NCI-H446 treated with DMSO at 0.1 percent for 48 hours (cell line): ENCODE data around the gene LRRC10B.
A peak's percentile ranks its signal among the peaks of the same experiment; 100 is the strongest.

Experiments
- DNase-seq: peaks from one replicate; lab custom pipeline; 2025; lab: John Stamatoyannopoulos, UW

Gene LRRC10B

GRCh38 chr11:61546663-61547062 is 38.1 kb downstream of the LRRC10B start:
- DNase-seq: no peak

- no peak for DNase-seq
Observed at GRCh38 chr11:61547246-61547645, 38.7 kb downstream of the LRRC10B start.

- no peak for DNase-seq
Observed at GRCh38 chr11:61549177-61549576, 40.6 kb downstream of the LRRC10B start.

- peak; percentile 84 for DNase-seq
Observed at GRCh38 chr11:61549662-61550568, 41.4 kb downstream of the LRRC10B start.

- no peak for DNase-seq
Observed at GRCh38 chr11:61550665-61551227, 42.2 kb downstream of the LRRC10B start.

- DNase-seq: peak; percentile 91
Observed at GRCh38 chr11:61551634-61552033, 43.1 kb downstream of the LRRC10B start.

GRCh38 chr11:61552108-61552635 is 43.6 kb downstream of the LRRC10B start:
- no peak for DNase-seq

GRCh38 chr11:61553373-61554171 is 45.0 kb downstream of the LRRC10B start:
- no peak for DNase-seq

- no peak for DNase-seq
Observed at GRCh38 chr11:61554172-61554988, 45.8 kb downstream of the LRRC10B start.

GRCh38 chr11:61555051-61555969 is 46.8 kb downstream of the LRRC10B start:
- DNase-seq: no peak

GRCh38 chr11:61555978-61556377 is 47.4 kb downstream of the LRRC10B start:
- DNase-seq: no peak

GRCh38 chr11:61556621-61557020 is 48.1 kb downstream of the LRRC10B start:
- no peak for DNase-seq
